SK-N-SH treated with all-trans-retinoic acid at 6 μM for 48 hours (cell line): Measurements from ENCODE around the gene ITK.

ENCODE experiments used
- ATAC-seq: fragments of 200-7000 bp; cut with Tn5 transposase; 3 replicates; pipeline ENCODE4 v1.9.1; 2020; ENCODE audit warnings: mild to moderate bottlenecking, moderate library complexity
- CREB5 ChIP-seq: fragments of 250-450 bp; sonication (Bioruptor Pico); IDR thresholded peaks from 2 replicates; pipeline ENCODE4 v1.5.1; 2020; ENCODE audit warnings: low read depth, mild to moderate bottlenecking, moderate library complexity
- CSDC2 ChIP-seq: fragments of 250-450 bp; sonication (Bioruptor Pico); IDR thresholded peaks from 2 replicates; pipeline ENCODE4 v1.5.0; 2020; ENCODE audit warnings: mild to moderate bottlenecking, moderate library complexity
- CSRNP3 ChIP-seq: fragments of 250-450 bp; sonication (Bioruptor Pico); IDR thresholded peaks from 2 replicates; pipeline ENCODE4 v1.5.1; 2021; ENCODE audit warnings: mild to moderate bottlenecking, moderate library complexity
- GLIS3 ChIP-seq: fragments of 250-450 bp; sonication (Bioruptor Pico); IDR thresholded peaks from 2 replicates; pipeline ENCODE4 v1.5.0; 2020; ENCODE audit warnings: mild to moderate bottlenecking, moderate library complexity
- PATZ1 ChIP-seq: fragments of 250-450 bp; sonication (Bioruptor Pico); IDR thresholded peaks from 2 replicates; pipeline ENCODE4 v1.8.0; 2020; ENCODE audit warnings: mild to moderate bottlenecking, moderate library complexity, borderline replicate concordance
- POU6F1 ChIP-seq: fragments of 250-450 bp; sonication (Bioruptor Pico); IDR thresholded peaks from 2 replicates; pipeline ENCODE4 v1.8.0; 2021; ENCODE audit warnings: low read depth, mild to moderate bottlenecking, moderate library complexity, borderline replicate concordance
- PPARA ChIP-seq: fragments of 250-450 bp; sonication (Bioruptor Pico); IDR thresholded peaks from 2 replicates; pipeline ENCODE4 v1.5.0; 2020; ENCODE audit warnings: mild to moderate bottlenecking, borderline replicate concordance
- RARB ChIP-seq: fragments of 250-450 bp; sonication (Bioruptor Pico); IDR thresholded peaks from 2 replicates; pipeline ENCODE4 v1.8.0; 2021; ENCODE audit warnings: mild to moderate bottlenecking, moderate library complexity
- TCF4 ChIP-seq: fragments of 250-450 bp; sonication (Bioruptor Pico); IDR thresholded peaks from 2 replicates; pipeline ENCODE4 v1.8.0; 2021; ENCODE audit warnings: mild to moderate bottlenecking, moderate library complexity, borderline replicate concordance
- TOX ChIP-seq: fragments of 250-450 bp; sonication (Bioruptor Pico); IDR thresholded peaks from 2 replicates; pipeline ENCODE4 v1.8.0; 2021; ENCODE audit warnings: mild to moderate bottlenecking, moderate library complexity, borderline replicate concordance
- TSHZ2 ChIP-seq: fragments of 250-450 bp; sonication (Bioruptor Pico); IDR thresholded peaks from 2 replicates; pipeline ENCODE4 v1.5.0; 2020; ENCODE audit warnings: mild to moderate bottlenecking, moderate library complexity
- ZC3H10 ChIP-seq: fragments of 250-450 bp; sonication (Bioruptor Pico); IDR thresholded peaks from 2 replicates; pipeline ENCODE4 v1.5.1; 2021; ENCODE audit warnings: mild to moderate bottlenecking, moderate library complexity
- ZFP3 ChIP-seq: fragments of 250-450 bp; sonication (Bioruptor Pico); IDR thresholded peaks from 2 replicates; pipeline ENCODE4 v1.5.0; 2020; ENCODE audit warnings: mild to moderate bottlenecking, moderate library complexity
- ZNF70 ChIP-seq: fragments of 450-650 bp; formaldehyde crosslinking; IDR thresholded peaks from 2 replicates; pipeline ENCODE4 v1.5.0; 2020; ENCODE audit warnings: mild to moderate bottlenecking, moderate library complexity
- ZNF8 ChIP-seq: fragments of 450-650 bp; formaldehyde crosslinking; IDR thresholded peaks from 2 replicates; pipeline ENCODE4 v1.5.0; 2020; ENCODE audit warnings: mild to moderate bottlenecking, moderate library complexity

Gene ITK

GRCh38 chr5:157214415-157214814 lies 33.8 kb downstream of the ITK start:
- no peak for ATAC-seq
- TF ChIP-seq CSRNP3 (CRISPR knock-in tag) (no peak), CREB5 (CRISPR knock-in tag) (no peak), ZNF70 (CRISPR knock-in tag) (no peak), TSHZ2 (CRISPR knock-in tag) (no peak), CSDC2 (CRISPR knock-in tag) (no peak), GLIS3 (CRISPR knock-in tag) (no peak), ZNF8 (CRISPR knock-in tag) (no peak)

GRCh38 chr5:157214861-157215513 lies 34.3 kb downstream of the ITK start:
- no peak for ATAC-seq
- no peak for TF ChIP-seq PPARA (CRISPR knock-in tag)
- no peak for TF ChIP-seq TCF4 (CRISPR knock-in tag)
- TF ChIP-seq CREB5 (CRISPR knock-in tag): no peak
- no peak for TF ChIP-seq RARB (CRISPR knock-in tag)
- no peak for TF ChIP-seq POU6F1 (CRISPR knock-in tag)
- TF ChIP-seq TSHZ2 (CRISPR knock-in tag): no peak
- no peak for TF ChIP-seq PATZ1 (CRISPR knock-in tag)
- no peak for TF ChIP-seq ZFP3 (CRISPR knock-in tag)
- TF ChIP-seq TOX (CRISPR knock-in tag): no peak
- TF ChIP-seq ZC3H10: no peak
